ENCODE measurements around the gene OXCT1. TPM values are rescaled to one million over a fixed set of nuclear protein-coding genes. Genes with fewer than 3 reads are reported as not detected.

The OXCT1 gene
- total RNA-seq, 4 donors from 2014 or later, result 19.5 to 335 (median 25.1) TPM

- no peak for DNase-seq
- no peaks in the 10 kb centered on the region for H3K27me3 ChIP-seq
- intact Hi-C loops (cut with DNase I), result no loop called here
- H3K4me1 ChIP-seq, result peaks cover 0 to 6% of the 10 kb centered on the region in 2 donors
- no peak overlapping the region for H3K4me3 ChIP-seq (replicated peaks in 1 of 3)
- no peaks in the 10 kb centered on the region for H3K9me3 ChIP-seq
- TF ChIP-seq CTCF (IDR thresholded peaks at IDR 0.05) (no peak), POLR2A (IDR thresholded peaks at IDR 0.05) (no peak)
- no peaks in the 10 kb centered on the region for H3K36me3 ChIP-seq
- 82 to 87% methylated on average over 2 of the region's 2 CpGs for WGBS, 2 donors
- H3K27ac ChIP-seq, result no peak overlapping the region
Measured at GRCh38 chr5:41772056-41772455, 98.2 kb downstream of the OXCT1 start.

DNA sequence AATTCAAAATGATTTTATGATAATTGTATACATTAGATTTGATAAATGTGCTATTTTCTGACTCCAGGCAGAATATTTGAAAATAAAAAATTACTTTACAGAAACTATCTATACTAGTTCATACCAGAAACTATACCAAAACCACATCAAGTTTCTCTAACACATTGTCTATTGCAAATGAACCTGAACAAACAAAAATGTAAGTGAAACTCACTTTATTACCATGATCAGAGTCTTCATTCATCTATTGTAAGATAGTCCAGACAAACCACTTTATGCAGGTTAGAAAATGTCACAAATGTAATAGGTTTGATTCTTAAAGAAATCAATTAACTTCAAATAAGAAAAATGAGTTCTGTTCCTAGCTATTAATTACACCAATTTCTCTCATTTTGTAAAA lies 99.4 kb downstream of the OXCT1 start:
- H3K27me3 ChIP-seq, result no peaks in the 10 kb centered on the region
- no peak for TF ChIP-seq CTCF (IDR thresholded peaks at IDR 0.05)
- no peak for TF ChIP-seq POLR2A (IDR thresholded peaks at IDR 0.05)
- no peak for DNase-seq
- intact Hi-C loops (cut with DNase I), result no loop called here
- no peak overlapping the region for H3K4me3 ChIP-seq (replicated peaks in 1 of 3)
- no peak overlapping the region for H3K27ac ChIP-seq
- H3K36me3 ChIP-seq, result no peaks in the 10 kb centered on the region
- H3K9me3 ChIP-seq, result no peaks in the 10 kb centered on the region
- peaks cover 0 to 6% of the 10 kb centered on the region in 2 donors for H3K4me1 ChIP-seq

DNA sequence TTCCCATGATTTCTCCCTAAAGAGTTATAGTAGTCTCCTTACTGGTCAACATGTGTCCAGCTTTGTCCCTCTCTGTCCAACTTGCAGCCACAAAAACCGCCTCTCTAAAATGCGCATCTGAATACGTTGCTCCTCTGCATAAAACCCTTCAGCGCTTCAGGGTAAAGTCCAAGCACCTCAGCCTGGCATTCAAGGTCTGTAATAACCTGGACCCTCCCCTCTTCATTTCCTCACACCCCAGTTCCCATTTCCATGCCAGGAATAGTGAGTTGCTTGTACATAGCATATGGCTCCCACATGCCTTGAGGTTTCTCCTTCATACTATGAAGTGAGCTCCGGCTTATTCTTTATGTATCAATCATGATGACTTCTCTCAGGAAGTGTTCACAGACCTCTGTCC lies 101.5 kb downstream of the OXCT1 start:
- no peak overlapping the region for H3K27ac ChIP-seq
- intact Hi-C loops (cut with DNase I), result no loop called here
- no peaks in the 10 kb centered on the region for H3K36me3 ChIP-seq
- H3K4me3 ChIP-seq (replicated peaks in 1 of 3), result no peak overlapping the region
- no peak for DNase-seq
- H3K4me1 ChIP-seq, result peaks cover 0 to 6% of the 10 kb centered on the region in 2 donors
- 97% methylated on average over 5 of the region's 5 CpGs for WGBS, 2 donors
- TF ChIP-seq POLR2A (IDR thresholded peaks at IDR 0.05) (no peak), CTCF (IDR thresholded peaks at IDR 0.05) (no peak)
- no peaks in the 10 kb centered on the region for H3K9me3 ChIP-seq
- no peaks in the 10 kb centered on the region for H3K27me3 ChIP-seq

DNA sequence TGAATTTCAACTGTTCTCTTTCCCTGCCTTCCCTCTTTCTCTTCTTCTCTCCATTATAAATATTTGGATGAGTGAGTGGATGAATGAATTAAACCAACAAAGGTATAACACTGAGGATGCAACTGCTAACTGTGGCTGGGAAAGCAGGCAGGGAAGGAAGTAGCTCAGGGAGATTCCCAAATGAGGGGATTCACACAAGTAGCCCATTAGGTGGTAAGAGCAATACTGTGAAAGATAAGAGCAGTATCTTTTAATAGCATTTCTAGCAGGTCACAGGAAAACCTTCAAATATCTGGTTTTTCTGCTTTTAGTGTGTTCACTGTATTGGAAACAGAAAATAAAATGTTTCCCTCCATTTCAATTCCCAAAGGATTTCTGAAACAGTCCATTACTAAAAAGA lies 105.6 kb downstream of the OXCT1 start:
- no peaks in the 10 kb centered on the region for H3K4me1 ChIP-seq
- TF ChIP-seq POLR2A (IDR thresholded peaks at IDR 0.05), result no peak
- no peak for TF ChIP-seq CTCF (IDR thresholded peaks at IDR 0.05)
- H3K4me3 ChIP-seq (replicated peaks in 1 of 3), result no peak overlapping the region
- no peaks in the 10 kb centered on the region for H3K27me3 ChIP-seq
- no peak for DNase-seq
- no peaks in the 10 kb centered on the region for H3K9me3 ChIP-seq
- intact Hi-C loops (cut with DNase I), result no loop called here
- H3K36me3 ChIP-seq, result no peaks in the 10 kb centered on the region
- no peak overlapping the region for H3K27ac ChIP-seq

DNA sequence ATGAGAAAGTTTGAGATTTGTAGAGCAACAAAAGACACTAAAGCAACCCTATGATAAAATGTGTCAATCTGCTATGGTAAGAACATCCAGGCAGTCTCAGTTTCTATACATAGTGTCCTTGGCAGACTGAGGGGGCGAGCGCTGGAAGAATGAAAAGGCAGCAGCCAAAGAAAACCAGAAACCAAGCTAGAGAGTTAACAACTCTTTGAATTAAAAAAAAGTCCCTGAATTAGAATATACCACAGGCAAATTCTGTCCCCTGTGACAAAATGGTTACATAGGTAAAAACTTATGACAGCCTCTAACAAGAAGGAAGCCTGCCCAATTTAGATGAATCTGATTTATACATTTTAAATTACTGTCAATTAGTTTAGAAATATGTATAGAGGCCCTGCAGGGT lies 106.7 kb downstream of the OXCT1 start:
- Histone ChIP-seq H3K4me1 (no peaks in the 10 kb centered on the region), H3K9me3 (no peaks in the 10 kb centered on the region), H3K27ac (no peak overlapping the region), H3K4me3 (replicated peaks in 1 of 3) (no peak overlapping the region), H3K36me3 (no peaks in the 10 kb centered on the region), H3K27me3 (no peaks in the 10 kb centered on the region)
- TF ChIP-seq CTCF (IDR thresholded peaks at IDR 0.05) (no peak), POLR2A (IDR thresholded peaks at IDR 0.05) (no peak)
- intact Hi-C loops (cut with DNase I), result no loop called here
- DNase-seq, result no peak
- WGBS, 2 donors, result 91 to 94% methylated on average over 2 of the region's 2 CpGs

Data from thyroid gland (tissue), 4 donors.